Cardiac muscle cell (in vitro differentiated cells and primary cell): ENCODE data around the gene ZNF280A. TPM values are rescaled to one million over a fixed set of nuclear protein-coding genes. Genes with fewer than 3 reads are reported as not detected.

Experiments used
- DNase-seq, 2 donors: peaks; one replicate each; pipeline versions ENCODE4 v3.0.0 to v3.0.0-alpha.2; 2010 to 2017; ENCODE audit warnings: low read depth in 1 of 2, low spot score in 1 of 2
- H3K27ac ChIP-seq: fragments of 200-600 bp; sonication (generic); 2 replicates; pipeline ENCODE4 v1.5.1; 2016
- H3K27me3 ChIP-seq: fragments of 200-600 bp; sonication (generic); 2 replicates; pipeline ENCODE4 v1.6.0; 2016; ENCODE audit warnings: control low read depth
- H3K36me3 ChIP-seq: fragments of 200-600 bp; sonication (generic); 2 replicates; pipeline ENCODE4 v1.5.1; 2016; ENCODE audit warnings: control low read depth
- H3K4me1 ChIP-seq: fragments of 200-600 bp; sonication (generic); 2 replicates; pipeline ENCODE4 v1.8.1; 2017; ENCODE audit warnings: low read depth, mild to moderate bottlenecking, mixed run types
- H3K4me3 ChIP-seq: fragments of 200-600 bp; sonication (generic); 2 replicates; pipeline ENCODE4 v1.5.1; 2016; ENCODE audit warnings: mild to moderate bottlenecking
- H3K9me3 ChIP-seq: fragments of 200-600 bp; sonication (generic); 2 replicates; pipeline ENCODE4 v1.5.1; 2017; ENCODE audit warnings: low read depth, mild to moderate bottlenecking, control low read depth
- CTCF ChIP-seq: IDR thresholded peaks from 2 replicates; pipeline ENCODE4 v1.5.1; 2012; ENCODE audit warnings: low read depth, mild to moderate bottlenecking, low read length
- polyA plus RNA-seq: library from polyadenylated mRNA; unstranded; fragments of >200 nt; fragmentation: Nextera tagmentation; extraction: Ambion mirVana; gene quantifications from 2 replicates; pipeline ENCODE4 v1.2.1, GENCODE V29; 2016
- total RNA-seq: library from RNA; depleted of rRNA; stranded (reverse); fragments of >200 nt; gene quantifications from 2 replicates; pipeline ENCODE4 v1.2.3, GENCODE V29; 2016

Gene ZNF280A
- total and polyA plus RNA-seq, 2 experiments from 2014 or later, result not detected

DNA sequence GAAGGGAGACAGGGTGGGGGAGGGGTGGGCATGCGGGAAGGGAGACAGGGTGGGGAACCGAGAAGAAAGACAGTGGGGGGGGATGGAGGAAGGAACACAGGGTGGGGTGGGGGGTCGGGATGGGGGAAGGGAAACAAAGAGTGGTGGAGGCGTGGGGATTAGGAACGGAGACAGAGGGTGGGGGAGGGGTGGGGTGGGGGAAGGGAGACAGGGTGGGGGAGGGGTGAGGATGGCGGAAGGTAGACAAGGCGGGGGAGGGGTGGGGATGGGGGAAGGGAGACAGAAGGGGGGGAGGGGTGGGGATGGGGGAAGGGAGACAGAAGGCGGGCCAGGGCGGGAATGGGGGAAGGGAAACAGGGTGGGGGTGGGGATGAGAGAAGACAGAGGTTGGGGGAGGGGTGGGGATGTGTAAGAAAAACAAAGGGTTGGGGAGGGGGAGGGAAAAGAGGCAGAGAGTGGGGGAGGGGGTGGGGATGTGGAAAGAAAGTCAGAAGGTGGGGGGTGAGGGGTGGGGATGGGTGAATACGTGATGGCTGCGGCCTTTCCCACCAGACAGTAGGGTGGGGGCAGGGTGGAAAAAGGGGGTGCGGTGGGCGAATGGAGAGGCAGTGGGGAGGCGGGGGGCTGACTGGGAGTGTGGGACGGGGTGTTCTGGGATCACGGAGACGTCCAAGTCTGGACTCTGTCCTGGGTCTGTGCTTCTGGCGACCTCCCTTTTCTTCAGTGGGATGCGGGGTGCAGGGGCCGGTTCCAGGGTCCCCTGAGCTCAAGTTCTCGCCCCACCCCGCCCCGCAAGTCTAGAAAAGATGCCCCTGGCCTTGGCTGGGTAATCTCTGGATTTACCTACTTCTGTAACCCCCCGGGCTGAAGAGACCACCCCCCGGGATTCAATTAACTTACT is 38.3 kb upstream of the ZNF280A start:
- no peaks in the 10 kb centered on the region for H3K9me3 ChIP-seq

DNA sequence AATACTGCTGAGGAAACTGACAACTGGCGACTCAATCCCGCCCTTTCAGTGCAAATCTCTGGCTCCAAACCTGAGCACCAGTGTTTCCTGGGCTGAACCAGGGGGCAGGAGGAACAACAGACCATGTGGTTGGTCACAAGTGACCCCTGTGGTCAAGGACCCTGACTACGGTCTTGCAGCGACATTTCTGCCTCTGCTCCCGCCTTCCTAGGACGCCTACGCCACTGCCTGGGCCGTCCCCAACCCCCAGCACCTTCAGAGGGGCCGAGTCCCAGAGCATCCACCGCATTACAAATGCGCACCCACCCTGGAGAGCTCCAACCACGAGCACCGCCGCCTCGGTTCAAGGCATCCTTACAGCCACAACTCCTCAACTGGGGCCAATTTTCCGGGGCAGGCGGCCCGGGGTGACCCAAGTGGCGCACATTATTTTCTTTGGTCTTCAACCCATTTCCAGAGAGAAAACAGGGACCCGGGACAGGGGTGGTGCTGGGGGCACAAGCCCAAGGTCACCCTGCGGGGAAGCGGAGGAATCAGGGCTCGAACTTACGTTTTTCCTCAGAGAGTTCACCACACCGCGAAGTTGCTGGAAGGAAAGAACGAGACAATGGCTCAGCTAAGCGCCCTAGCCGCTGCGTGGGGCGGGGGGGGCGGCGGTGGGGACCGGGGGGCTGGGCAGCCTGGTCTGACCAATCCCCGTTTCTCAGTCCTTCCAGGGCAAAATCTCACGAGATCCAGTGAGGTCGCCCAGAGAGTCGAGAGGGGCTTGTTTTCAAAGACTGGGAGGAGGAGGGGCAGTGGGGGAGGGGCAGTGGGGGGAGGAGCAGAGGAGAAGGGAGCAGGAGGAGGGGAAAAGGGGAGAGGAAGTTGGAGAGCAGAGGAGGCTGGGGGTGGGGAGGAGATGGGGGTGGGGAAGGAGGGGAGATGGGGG is 37.2 kb upstream of the ZNF280A start:
- no peak overlapping the region for H3K27ac ChIP-seq

More for the DNA sequence above, 38.3 kb upstream of the ZNF280A start:
- DNase-seq, result no peak
- Histone ChIP-seq H3K27me3 (no peaks in the 10 kb centered on the region), H3K4me3 (no peak overlapping the region), H3K4me1 (no peaks in the 10 kb centered on the region), H3K36me3 (no peaks in the 10 kb centered on the region), H3K27ac (no peak overlapping the region)
- TF ChIP-seq CTCF, result no peak

DNA sequence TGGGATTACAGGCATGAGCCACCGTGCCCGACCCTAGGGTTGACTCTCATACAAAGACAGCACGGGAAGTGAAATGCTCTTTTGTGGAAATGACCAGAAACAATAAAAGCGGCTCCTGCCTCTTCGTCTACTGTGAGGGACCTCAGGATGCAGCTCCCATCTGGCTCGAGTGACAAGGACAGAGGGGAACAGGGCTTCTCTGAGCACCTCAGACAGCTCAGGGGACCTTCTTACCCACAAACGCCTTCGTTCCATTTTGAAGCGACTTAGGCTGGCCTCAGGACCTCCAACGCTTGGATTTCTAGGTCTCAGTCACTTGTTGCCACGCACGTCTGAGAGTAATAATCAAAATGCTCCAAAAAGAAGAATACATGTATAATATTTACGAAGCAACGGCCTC is 36.5 kb upstream of the ZNF280A start:
- no peak for TF ChIP-seq CTCF
- no peaks in the 10 kb centered on the region for H3K4me1 ChIP-seq
- no peaks in the 10 kb centered on the region for H3K9me3 ChIP-seq
- H3K36me3 ChIP-seq, result no peaks in the 10 kb centered on the region
- H3K4me3 ChIP-seq, result no peak overlapping the region
- H3K27me3 ChIP-seq, result no peaks in the 10 kb centered on the region
- no peak overlapping the region for H3K27ac ChIP-seq
- DNase-seq, result no peak

More for the DNA sequence above, 37.2 kb upstream of the ZNF280A start:
- TF ChIP-seq CTCF, result no peak
- Histone ChIP-seq H3K36me3 (no peaks in the 10 kb centered on the region), H3K9me3 (no peaks in the 10 kb centered on the region), H3K4me1 (no peaks in the 10 kb centered on the region), H3K4me3 (no peak overlapping the region), H3K27me3 (no peaks in the 10 kb centered on the region)
- DNase-seq, result no peak

DNA sequence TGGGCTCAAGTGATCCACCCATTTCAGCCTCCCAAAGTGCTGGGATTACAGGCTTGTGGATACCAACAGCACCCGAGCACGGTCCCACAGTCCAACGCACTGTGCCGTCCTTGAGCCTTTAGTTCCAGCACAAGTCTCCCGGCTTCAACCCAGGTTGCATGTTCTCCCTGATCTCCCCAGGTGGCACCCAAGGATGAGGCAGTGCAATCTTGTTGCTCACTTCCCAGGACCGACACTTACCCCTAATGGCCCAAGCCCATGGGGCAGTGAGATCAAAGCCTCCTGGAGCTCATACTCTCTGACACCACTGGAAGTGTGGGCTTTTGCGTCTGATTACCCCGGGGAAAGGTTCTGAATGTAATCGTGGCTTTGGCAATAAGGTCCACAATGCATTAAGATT is 35.5 kb upstream of the ZNF280A start:
- Histone ChIP-seq H3K27ac (no peak overlapping the region), H3K9me3 (no peaks in the 10 kb centered on the region), H3K4me3 (no peak overlapping the region), H3K36me3 (no peaks in the 10 kb centered on the region), H3K27me3 (no peaks in the 10 kb centered on the region), H3K4me1 (no peaks in the 10 kb centered on the region)
- DNase-seq, result no peak
- no peak for TF ChIP-seq CTCF

DNA sequence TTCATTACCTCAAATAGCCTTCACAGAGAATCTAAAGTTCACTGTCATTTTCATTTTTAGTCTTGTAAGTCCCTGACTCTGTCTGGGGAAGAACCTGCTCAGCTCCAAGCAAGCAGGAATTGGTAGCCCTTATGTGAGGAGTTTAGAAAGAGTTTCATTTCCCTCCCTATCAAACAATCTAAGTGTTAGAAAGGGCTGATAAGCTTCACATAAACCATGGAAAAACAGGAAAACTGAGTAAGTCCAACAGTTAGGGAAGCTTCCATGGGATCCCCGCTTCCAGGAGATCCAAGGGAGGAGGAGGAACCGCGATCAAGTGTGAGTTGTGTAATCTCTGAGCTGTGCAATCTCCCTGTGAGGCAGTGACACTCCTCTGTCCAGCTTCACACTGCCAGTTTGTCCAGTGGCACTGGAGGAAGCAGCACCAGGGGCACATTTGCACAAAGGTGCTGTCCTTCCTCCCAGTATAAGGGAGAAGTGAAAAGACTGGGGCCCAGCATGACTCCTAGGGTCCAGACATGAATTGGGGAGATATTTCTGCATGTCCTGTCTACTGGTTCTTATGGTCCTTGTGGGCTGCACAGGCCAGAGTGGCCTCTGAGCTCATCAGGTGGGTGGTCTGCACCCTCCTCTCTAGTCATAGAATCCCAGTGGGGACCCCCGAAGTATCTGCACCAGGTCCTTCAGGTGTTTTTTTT is 34.7 kb upstream of the ZNF280A start:
- Histone ChIP-seq H3K4me1 (no peaks in the 10 kb centered on the region), H3K27me3 (no peaks in the 10 kb centered on the region), H3K9me3 (no peaks in the 10 kb centered on the region), H3K27ac (no peak overlapping the region), H3K4me3 (no peak overlapping the region), H3K36me3 (no peaks in the 10 kb centered on the region)
- no peak for TF ChIP-seq CTCF
- DNase-seq, result peak in 1 of 2 donors; percentile 6
